ENCODE data around the gene CECR2. TPM values are rescaled to one million over a fixed set of nuclear protein-coding genes. Genes with fewer than 3 reads are reported as not detected.

CECR2 gene
- total and polyA plus RNA-seq, 10 of the 15 experiments (the other 5 are each of a cell fraction or from before 2014, with no cell fraction given): 0.01 to 0.08 (median 0.01) TPM; not detected in 7

DNA sequence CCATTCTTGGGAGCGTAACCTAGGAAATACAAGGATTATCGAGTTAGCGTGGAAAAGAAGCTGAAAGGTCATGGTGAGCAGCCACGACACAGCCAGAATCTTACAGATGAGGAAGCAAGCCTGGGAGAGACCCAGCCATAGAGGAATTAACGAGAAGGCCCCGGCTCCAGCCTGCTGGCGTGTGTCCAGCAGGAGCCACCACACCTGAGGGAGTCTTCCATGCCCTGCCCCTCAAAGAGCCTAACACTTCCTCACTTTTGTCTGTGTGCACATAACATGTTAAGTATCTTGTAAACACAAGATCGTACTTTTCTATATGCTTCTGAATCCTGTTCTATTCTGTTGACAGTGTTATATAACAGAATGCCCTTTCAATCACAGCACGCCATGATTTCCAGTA, 18.1 kb downstream of the CECR2 start (continued):
- no peak for TF ChIP-seq TBL1XR1 (IDR thresholded peaks at IDR 0.05; ENCODE audit: low read depth, low read length)

DNA sequence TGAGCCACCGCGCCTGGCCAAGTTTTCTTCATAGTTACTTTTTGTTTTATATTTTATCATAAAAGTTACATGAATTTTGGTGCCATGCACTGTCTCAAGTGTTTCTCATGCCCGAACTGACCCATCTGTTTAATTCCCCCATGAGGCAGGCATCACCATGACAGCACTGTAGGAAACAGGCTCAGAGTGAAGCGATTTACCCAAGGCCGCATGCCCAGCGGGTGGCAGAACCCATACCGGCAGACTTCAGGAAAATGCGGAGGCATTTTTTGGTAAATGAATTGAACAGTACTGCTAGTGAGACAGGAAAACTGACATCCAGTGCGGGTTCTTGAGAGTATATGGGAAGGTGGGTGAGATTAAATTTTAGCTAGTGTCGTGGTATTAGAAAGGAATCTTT, 19.0 kb downstream of the CECR2 start:
- H3K79me2 ChIP-seq (ENCODE audit: control insufficient read depth, insufficient read depth, low read length): no peaks in the 10 kb centered on the region
- SMC1A ChIA-PET (ENCODE audit: uncharacterized antibody, unreplicated experiment): interaction anchor here (1.1 to 1.2 kb wide), 2 partner anchors 9 to 48 kb away, joined by 3 read pairs; no protein-coding TSS in a partner anchor
- no peak for FAIRE-seq

More for the DNA sequence above, 19.0 kb downstream of the CECR2 start:
- intact Hi-C loops (cut with micrococcal nuclease; ENCODE audit: unreplicated experiment) (no loop called here), in situ Hi-C loops (cut with MboI) (no loop called here)
- H2AFZ ChIP-seq (ENCODE audit: control insufficient read depth, low read depth, low read length): no peak overlapping the region
- no peaks in the 10 kb centered on the region for H3K36me3 ChIP-seq (ENCODE audit: control insufficient read depth in 2 of 2, insufficient read depth in 2 of 2, low read length in 1 of 2)
- RAD21 ChIA-PET (ENCODE audit: unreplicated experiment): no interaction called here
- H3K4me1 ChIP-seq (ENCODE audit: control insufficient read depth, insufficient read depth, low read length): no peaks in the 10 kb centered on the region
- TF ChIP-seq PRDM15 (CRISPR knock-in tag; IDR thresholded peaks at IDR 0.05) (no peak), HDAC6 (IDR thresholded peaks at IDR 0.05; ENCODE audit: unreplicated experiment) (no peak), PAX8 (IDR thresholded peaks at IDR 0.05) (no peak), CHD2 (IDR thresholded peaks at IDR 0.05; ENCODE audit: borderline replicate concordance, low read depth, low read length) (no peak), ZNF622 (IDR thresholded peaks at IDR 0.05) (no peak)
- no peak overlapping the region for H3K4me3 ChIP-seq
- BruUV-seq (replicated peaks): no TSS peak
- CTCF ChIA-PET: interaction anchor here (1.3 kb wide), 1 partner anchor 216 kb away, joined by 3 read pairs; no protein-coding TSS in a partner anchor
- H3K27me3 ChIP-seq (replicated peaks in 1 of 2; ENCODE audit: control insufficient read depth in 2 of 2, insufficient read depth in 2 of 2, low read length in 1 of 2): no peaks in the 10 kb centered on the region; a peak in 1 of 4 replicates
- WGBS (ENCODE audit: insufficient coverage, insufficient replicate concordance, low lambda C conversion rate, missing lambda C conversion rate): 65% methylated on average over 10 of the region's 10 CpGs
- POLR2A ChIA-PET: no interaction called here
- H3K4me2 ChIP-seq (ENCODE audit: control insufficient read depth, insufficient read depth): no peak overlapping the region
- H3K27ac ChIP-seq (ENCODE audit: control insufficient read depth, insufficient read depth): no peak overlapping the region
- no peak for ATAC-seq
- H4K20me1 ChIP-seq (ENCODE audit: control insufficient read depth, insufficient read depth): no peaks in the 10 kb centered on the region
- DNase-seq (ENCODE audit: low read depth, low spot score): no peak
- no peak overlapping the region for H3K9ac ChIP-seq (ENCODE audit: control insufficient read depth, insufficient read depth, low read length)
- no peaks in the 10 kb centered on the region; the same call in 1 of the 3 replicates for H3K9me3 ChIP-seq (replicated peaks; ENCODE audit: control insufficient read depth, insufficient read depth, low read length)
